ENCODE measurements around the gene METTL8.

GRCh38 chr2:171410101-171410500 lies 23.7 kb downstream of the METTL8 start:
- TF ChIP-seq, protein P1, sequence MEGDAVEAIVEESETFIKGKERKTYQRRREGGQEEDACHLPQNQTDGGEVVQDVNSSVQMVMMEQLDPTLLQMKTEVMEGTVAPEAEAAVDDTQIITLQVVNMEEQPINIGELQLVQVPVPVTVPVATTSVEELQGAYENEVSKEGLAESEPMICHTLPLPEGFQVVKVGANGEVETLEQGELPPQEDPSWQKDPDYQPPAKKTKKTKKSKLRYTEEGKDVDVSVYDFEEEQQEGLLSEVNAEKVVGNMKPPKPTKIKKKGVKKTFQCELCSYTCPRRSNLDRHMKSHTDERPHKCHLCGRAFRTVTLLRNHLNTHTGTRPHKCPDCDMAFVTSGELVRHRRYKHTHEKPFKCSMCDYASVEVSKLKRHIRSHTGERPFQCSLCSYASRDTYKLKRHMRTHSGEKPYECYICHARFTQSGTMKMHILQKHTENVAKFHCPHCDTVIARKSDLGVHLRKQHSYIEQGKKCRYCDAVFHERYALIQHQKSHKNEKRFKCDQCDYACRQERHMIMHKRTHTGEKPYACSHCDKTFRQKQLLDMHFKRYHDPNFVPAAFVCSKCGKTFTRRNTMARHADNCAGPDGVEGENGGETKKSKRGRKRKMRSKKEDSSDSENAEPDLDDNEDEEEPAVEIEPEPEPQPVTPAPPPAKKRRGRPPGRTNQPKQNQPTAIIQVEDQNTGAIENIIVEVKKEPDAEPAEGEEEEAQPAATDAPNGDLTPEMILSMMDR (conservative IDR thresholded peaks at IDR 0.05): no peak
- TF ChIP-seq ZFX (IDR thresholded peaks at IDR 0.05): no peak
